Neural crest cell (in vitro differentiated cells): ENCODE measurements around the gene RENBP. TPM values are rescaled to one million over a fixed set of nuclear protein-coding genes. Genes with fewer than 3 reads are reported as not detected.

Experiments used
- DNase-seq: peaks from one replicate; pipeline ENCODE4 v3.0.0; 2021; ENCODE audit warnings: low read depth, mixed read lengths, low spot score
- H3K27ac Mint-ChIP-seq: one replicate; pipeline ENCODE4 v1.8.0; 2021; ENCODE audit warnings: mild to moderate bottlenecking, mixed read lengths; ENCODE audit not compliant: unreplicated experiment
- H3K27me3 Mint-ChIP-seq: 2 replicates; pipeline ENCODE4 v1.8.0; 2021; ENCODE audit warnings: low read depth, mild to moderate bottlenecking, mixed read lengths
- H3K36me3 Mint-ChIP-seq: 2 replicates; pipeline ENCODE4 v1.8.0; 2021; ENCODE audit warnings: low read depth, mild to moderate bottlenecking, mixed read lengths
- H3K4me1 Mint-ChIP-seq: 2 replicates; pipeline ENCODE4 v1.8.0; 2021; ENCODE audit warnings: mixed read lengths
- H3K4me3 Mint-ChIP-seq: one replicate; pipeline ENCODE4 v1.8.0; 2021; ENCODE audit warnings: mild to moderate bottlenecking, mixed read lengths
- H3K9me3 Mint-ChIP-seq: 2 replicates; pipeline ENCODE4 v1.8.0; 2021; ENCODE audit warnings: mixed read lengths
- CTCF ChIP-seq: fragments of 200-600 bp; sonication (generic); conservative IDR thresholded peaks from 2 replicates; pipeline ENCODE4 v1.5.0; 2021; ENCODE audit warnings: antibody characterized with exemption, mild to moderate bottlenecking
- total RNA-seq: library from RNA; stranded (reverse); gene quantifications from 2 replicates; pipeline ENCODE4 v1.2.1, GENCODE V29; 2021

RENBP gene
- total RNA-seq, 1 donor from 2014 or later = 11.4 TPM

GRCh38 chrX:153938226-153938786 lies 6.1 kb downstream of the RENBP start:
- peak overlapping the region; percentile 72 for H3K4me3 Mint-ChIP-seq
- H3K27ac Mint-ChIP-seq = no peak overlapping the region
- no peaks in the 10 kb centered on the region for H3K36me3 Mint-ChIP-seq
- no peak for TF ChIP-seq CTCF
- no peaks in the 10 kb centered on the region for H3K27me3 Mint-ChIP-seq
- no peak for DNase-seq
- no peaks in the 10 kb centered on the region for H3K9me3 Mint-ChIP-seq
- H3K4me1 Mint-ChIP-seq = peaks cover 16% of the 10 kb centered on the region

GRCh38 chrX:153937056-153937455 lies 7.4 kb downstream of the RENBP start:
- no peak for DNase-seq
- Mint-ChIP-seq H3K27me3 (no peaks in the 10 kb centered on the region), H3K4me1 (peaks cover 16% of the 10 kb centered on the region), H3K36me3 (no peaks in the 10 kb centered on the region), H3K27ac (no peak overlapping the region), H3K9me3 (no peaks in the 10 kb centered on the region), H3K4me3 (no peak overlapping the region)
- no peak for TF ChIP-seq CTCF

- H3K27me3 Mint-ChIP-seq = no peaks in the 10 kb centered on the region
- TF ChIP-seq CTCF = no peak
- peaks cover 12% of the 10 kb centered on the region for H3K4me1 Mint-ChIP-seq
- DNase-seq = no peak
- peaks cover 5% of the 10 kb centered on the region for H3K36me3 Mint-ChIP-seq
- H3K27ac Mint-ChIP-seq = no peak overlapping the region
- peak overlapping the region; percentile 83 for H3K4me3 Mint-ChIP-seq
- H3K9me3 Mint-ChIP-seq = no peaks in the 10 kb centered on the region
Measured at GRCh38 chrX:153935326-153935851, 9.1 kb downstream of the RENBP start.

- no peaks in the 10 kb centered on the region for H3K9me3 Mint-ChIP-seq
- peak within 1 kb of the TSS; percentile 89 for H3K4me3 Mint-ChIP-seq
- no peak for DNase-seq
- peak within 1 kb of the TSS; percentile 78 for H3K27ac Mint-ChIP-seq
- peaks cover 5% of the 10 kb centered on the region for H3K36me3 Mint-ChIP-seq
- TF ChIP-seq CTCF = no peak
- H3K27me3 Mint-ChIP-seq = no peaks in the 10 kb centered on the region
- H3K4me1 Mint-ChIP-seq = peaks cover 12% of the 10 kb centered on the region
Measured at GRCh38 chrX:153934762-153935325, 9.6 kb downstream of the RENBP start, which contains the start of gene NAA10. Gene NAA10 (minus strand): TSS chrX:153935037. CDS start chrX:153934904, 133 bp downstream.

- peaks cover 5% of the 10 kb centered on the region for H3K36me3 Mint-ChIP-seq
- H3K9me3 Mint-ChIP-seq = no peaks in the 10 kb centered on the region
- H3K27ac Mint-ChIP-seq = peak overlapping the region; percentile 78
- H3K4me1 Mint-ChIP-seq = peaks cover 13% of the 10 kb centered on the region
- peak overlapping the region; percentile 89 for H3K4me3 Mint-ChIP-seq
- no peak for DNase-seq
- no peaks in the 10 kb centered on the region for H3K27me3 Mint-ChIP-seq
- no peak for TF ChIP-seq CTCF
Measured at GRCh38 chrX:153934148-153934761, 10.2 kb downstream of the RENBP start.
